Measurements from ENCODE around the gene TEX28.
"Not testable (repeated sequence)": the region's sequence is repeated elsewhere in the genome, so short reads cannot be mapped to it uniquely, and the experiment has no call there.

The TEX28 gene, protein sequence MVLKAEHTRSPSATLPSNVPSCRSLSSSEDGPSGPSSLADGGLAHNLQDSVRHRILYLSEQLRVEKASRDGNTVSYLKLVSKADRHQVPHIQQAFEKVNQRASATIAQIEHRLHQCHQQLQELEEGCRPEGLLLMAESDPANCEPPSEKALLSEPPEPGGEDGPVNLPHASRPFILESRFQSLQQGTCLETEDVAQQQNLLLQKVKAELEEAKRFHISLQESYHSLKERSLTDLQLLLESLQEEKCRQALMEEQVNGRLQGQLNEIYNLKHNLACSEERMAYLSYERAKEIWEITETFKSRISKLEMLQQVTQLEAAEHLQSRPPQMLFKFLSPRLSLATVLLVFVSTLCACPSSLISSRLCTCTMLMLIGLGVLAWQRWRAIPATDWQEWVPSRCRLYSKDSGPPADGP

GRCh38 chrX:154294791-154295574 is at the start of gene TEX28:
TEX28 (minus strand) TSS chrX:154295124; CDS start chrX:154292117, 3,007 bp downstream.
- DNase-seq = no peak

GRCh38 chrX:154343620-154344019 is 48.7 kb upstream of the TEX28 start:
- not testable (repeated sequence) for DNase-seq

GRCh38 chrX:154343063-154343462 is 48.1 kb upstream of the TEX28 start:
- not testable (repeated sequence) for DNase-seq

GRCh38 chrX:154341399-154342298 is 46.7 kb upstream of the TEX28 start:
- DNase-seq = not testable (repeated sequence)

DNA sequence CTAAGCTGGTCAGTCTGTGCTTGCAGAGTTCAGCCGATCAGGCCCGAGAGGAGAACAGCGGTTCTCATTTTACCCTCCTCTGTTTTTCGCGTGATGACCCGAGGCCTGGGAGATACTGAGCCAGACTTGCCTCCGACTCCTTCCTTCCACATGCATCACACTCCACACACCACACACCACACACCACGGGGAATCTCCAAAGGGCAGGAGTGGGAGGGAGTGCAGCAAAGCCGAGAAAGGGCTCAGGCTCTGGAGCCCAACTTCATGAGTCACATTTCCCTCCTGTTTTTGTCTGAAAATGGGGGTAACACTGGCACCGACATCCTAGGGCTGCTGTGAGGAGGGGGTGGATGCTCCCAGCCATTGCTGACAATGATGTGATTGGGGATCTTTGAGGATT is 39.6 kb upstream of the TEX28 start:
- no peak for DNase-seq

DNA sequence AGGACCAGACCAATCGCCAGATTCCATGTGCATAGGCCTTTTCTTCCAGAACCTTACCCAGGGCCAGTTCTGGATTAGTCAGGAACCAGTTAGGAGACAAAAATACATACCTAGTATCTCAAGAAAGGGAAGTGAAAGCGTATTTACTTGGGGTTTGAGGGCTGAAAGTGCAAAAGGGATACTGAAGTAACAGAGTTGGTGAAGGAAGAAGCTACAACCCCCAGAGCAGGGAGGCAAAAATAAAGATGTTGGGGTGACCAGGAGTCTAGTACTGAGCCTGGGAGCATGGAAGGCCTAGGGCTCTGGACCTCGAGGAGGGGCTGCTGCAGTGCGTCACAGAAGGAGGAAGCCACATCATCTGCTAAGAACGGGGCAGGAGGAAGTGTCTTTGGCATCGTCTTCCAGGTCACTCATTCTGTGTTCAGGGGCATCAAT is 38.9 kb upstream of the TEX28 start:
- DNase-seq = no peak

DNA sequence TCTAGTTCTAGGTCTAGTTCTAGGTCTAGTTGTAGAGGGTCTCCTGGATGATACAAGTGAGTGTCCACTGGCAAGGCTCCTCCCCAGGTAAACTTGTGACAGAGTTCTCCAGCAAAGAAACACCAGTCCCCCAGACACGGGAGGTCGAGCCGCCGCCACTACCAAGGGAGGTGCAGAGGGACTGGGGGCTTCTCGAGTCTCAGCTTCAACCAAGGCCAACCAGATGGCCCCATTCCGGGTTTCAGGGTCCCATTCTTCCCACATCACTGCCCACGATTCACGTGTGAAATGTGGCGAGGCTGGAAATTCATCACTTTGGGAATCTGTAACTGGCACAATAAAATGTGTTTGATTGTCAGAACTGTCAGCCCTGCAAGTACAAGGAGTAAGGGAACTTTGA is 38.2 kb upstream of the TEX28 start:
- no peak for DNase-seq

DNA sequence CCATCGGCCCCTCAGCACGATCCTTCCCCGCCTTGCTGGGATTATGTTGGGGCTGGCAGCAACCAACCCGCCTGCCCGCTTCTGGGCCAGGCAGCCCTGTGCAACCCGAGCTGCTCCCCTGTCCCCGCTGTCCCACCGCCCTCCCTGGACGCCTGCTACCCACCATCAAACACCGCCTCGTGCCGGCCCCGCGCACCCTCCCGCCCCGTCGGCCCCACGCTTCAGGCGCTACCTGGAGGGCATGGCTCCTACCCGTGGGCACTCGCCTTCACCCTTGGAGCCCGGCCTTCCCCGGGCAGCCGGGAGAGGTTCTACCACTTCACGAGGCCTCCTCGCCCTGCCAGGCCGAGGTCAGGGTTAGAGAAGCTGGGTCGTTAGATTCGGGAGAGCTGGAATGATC is 37.6 kb upstream of the TEX28 start:
- DNase-seq = no peak

GRCh38 chrX:154329294-154329693 is 34.4 kb upstream of the TEX28 start:
- DNase-seq = no peak

DNA sequence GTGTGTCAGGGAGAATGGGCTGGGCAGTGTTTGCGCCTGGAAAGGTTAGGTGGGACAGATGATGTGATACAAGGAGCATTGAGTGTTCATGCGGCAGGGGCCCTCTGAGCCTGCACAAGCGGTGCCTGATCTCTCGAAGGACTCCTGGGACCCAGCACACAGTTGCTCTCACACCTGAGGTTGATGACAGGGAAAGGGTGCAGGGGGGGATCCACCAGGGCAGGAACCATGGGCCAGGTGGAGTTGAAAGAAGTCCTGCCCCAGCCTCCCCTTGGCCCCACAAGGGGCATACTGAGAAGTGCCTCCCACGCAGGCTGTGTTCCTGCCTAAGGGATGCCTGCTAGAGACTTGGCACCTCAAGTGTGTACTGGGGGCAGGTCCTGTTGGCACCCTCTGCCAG is 33.7 kb upstream of the TEX28 start:
- no peak for DNase-seq

GRCh38 chrX:154327038-154327820 is 32.3 kb upstream of the TEX28 start:
- no peak for DNase-seq

DNA sequence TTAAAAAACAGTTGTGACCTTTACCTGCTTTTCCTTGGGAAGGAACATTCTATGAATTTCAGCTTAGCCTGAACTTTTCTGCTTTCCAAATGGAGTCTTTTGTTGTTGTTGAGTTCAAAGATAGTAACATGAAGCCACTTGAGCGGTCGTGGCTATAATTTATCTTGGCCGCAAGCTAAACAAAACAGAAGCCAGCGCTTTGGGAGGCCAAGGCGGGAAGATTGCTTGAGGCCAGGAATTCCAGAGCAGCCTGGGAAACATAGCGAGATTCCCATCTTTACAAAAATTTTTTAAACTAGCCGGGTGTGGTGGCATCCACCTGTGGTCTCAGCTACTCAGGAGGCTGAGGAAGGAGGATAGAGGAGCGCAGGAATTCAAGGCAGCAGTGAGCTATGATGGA is 30.6 kb upstream of the TEX28 start:
- DNase-seq = no peak

GRCh38 chrX:154323537-154323936 is 28.6 kb upstream of the TEX28 start:
- no peak for DNase-seq

GRCh38 chrX:154322890-154323289 is 28.0 kb upstream of the TEX28 start:
- no peak for DNase-seq

DNA sequence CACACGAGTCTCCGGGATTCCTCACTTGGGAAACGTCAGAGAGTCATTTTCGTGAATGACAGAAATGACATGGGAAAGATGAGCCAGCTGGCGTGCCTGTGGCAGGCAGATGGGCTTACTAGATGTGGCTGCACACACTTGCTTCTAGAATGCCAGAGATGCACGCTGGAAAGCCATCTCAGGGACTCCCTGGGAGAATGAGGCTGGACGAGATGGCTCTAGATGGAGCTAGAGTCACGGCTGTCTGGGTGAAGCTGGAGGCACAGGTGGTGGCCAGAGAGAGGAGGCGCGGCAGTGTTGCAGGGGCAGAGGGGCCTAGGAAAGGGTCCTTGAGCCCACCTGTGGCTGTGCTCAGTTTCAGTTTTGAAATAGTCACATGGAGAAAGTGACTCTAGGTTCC is 26.7 kb upstream of the TEX28 start:
- DNase-seq = peak; percentile 22

DNA sequence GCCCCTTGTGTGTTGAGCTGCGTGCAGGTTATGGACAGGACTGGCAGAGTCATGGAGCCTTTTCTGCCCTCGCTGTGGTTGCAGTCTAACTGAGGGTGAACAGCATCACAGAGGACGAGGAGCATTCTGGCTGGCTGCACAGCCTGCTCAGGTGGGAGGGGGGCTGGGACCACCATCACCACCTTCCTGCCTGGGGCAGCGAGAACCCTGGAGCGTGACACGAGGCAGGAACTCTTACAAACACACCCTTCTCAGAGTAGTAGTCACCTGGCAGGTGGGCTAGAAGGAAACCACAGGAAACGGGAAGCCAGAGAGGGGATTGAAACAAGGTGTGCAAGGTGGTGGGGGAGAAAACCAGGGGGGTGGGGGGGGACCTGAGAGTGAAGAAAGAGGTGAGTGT is 26.2 kb upstream of the TEX28 start:
- DNase-seq = no peak

DNA sequence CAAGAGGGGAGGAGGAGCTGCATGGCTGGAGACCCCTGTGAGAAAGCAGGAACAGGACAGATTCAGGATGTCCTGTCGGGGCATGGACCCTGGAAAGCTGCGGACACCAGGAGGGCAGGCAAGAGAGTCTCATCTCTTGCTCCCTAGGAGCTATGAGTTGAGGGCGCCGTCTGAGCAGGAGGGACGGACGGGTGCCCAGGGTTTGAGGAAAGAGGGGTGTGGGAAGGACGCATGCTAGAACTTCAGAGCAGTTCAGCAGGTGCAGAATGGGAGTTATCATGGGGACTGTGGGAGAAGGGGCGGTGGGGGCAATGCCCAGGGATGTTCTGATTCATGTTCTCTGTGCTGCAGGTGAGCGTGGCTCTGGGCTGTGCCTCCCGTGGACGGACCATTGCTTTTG is 25.5 kb upstream of the TEX28 start:
- DNase-seq = no peak

GRCh38 chrX:154317391-154317995 is 22.6 kb upstream of the TEX28 start:
- DNase-seq = peak; percentile 21

- no peak for DNase-seq
Measured at GRCh38 chrX:154315416-154315815, 20.5 kb upstream of the TEX28 start.

DNA sequence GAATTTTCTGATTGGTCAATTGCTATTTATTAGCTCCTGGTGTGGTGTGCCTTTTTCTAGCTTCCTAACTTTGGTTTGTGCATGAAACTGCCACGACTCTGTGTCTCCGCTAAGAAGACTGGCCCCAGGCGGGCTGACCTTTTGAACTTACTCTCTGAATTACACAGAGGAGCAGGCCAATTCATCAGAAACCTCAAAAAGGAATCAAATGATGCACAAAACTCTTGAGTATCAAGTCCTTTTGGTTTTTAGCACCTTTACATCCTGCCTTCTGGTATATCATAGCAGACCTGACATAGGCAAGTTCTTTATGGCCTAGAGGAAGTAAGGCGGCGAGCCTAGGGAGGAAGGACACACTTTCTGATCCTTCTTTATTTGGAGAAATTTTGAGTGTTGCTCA is 18.2 kb upstream of the TEX28 start:
- no peak for DNase-seq

DNA sequence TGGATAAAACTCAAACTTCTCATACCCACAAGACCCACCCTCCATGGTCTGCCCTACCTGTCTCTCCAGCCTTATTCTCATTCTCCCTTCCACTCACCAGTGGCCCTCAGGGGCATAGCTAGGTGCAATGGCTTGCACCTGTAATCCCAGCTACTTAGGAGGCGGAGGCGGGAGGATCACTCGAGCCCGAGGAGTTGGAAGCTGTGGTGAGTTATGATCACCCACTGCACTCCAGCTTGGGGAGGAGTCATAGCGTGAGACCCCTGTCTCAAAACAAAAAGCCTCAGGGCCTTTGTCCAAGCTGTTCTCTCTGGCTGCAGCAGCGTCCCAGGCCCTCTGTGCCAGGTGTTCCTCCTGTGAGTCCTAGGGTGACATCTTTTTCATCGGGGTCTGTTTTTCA is 17.2 kb upstream of the TEX28 start:
- no peak for DNase-seq
